GM23338 (cell line): ENCODE data around the gene CCDC183. TPM values are rescaled to one million over a fixed set of nuclear protein-coding genes. Genes with fewer than 3 reads are reported as not detected.

ENCODE experiments used
- ATAC-seq: fragments of 200-7000 bp; cut with Tn5 transposase; 3 replicates; pipeline ENCODE4 v1.9.1; 2020
- DNase-seq: peaks from one replicate; pipeline ENCODE4 v3.0.0-alpha.2; 2015; ENCODE audit warnings: low spot score
- H2AFZ ChIP-seq: fragments of 200-600 bp; sonication (generic); 2 replicates; pipeline ENCODE4 v1.8.0; 2016; ENCODE audit warnings: antibody characterized with exemption, mild to moderate bottlenecking, moderate library complexity
- H3F3A ChIP-seq: fragments of 200-600 bp; sonication (generic); replicated peaks from 2 replicates; pipeline ENCODE4 v1.8.0; 2017; ENCODE audit warnings: antibody characterized with exemption, mixed run types, low read depth
- H3K27ac ChIP-seq: fragments of 200-600 bp; sonication (generic); 2 replicates; pipeline ENCODE4 v1.6.1; 2016; ENCODE audit warnings: low read depth
- H3K27me3 ChIP-seq: fragments of 200-600 bp; sonication (generic); 2 replicates; pipeline ENCODE4 v1.8.0; 2016; ENCODE audit warnings: mild to moderate bottlenecking, mixed run types, moderate library complexity; ENCODE audit not compliant: insufficient read depth
- H3K36me3 ChIP-seq: fragments of 200-600 bp; sonication (generic); 2 replicates; pipeline ENCODE4 v1.8.0; 2016; ENCODE audit warnings: mild to moderate bottlenecking; ENCODE audit not compliant: insufficient read depth
- H3K4me1 ChIP-seq: fragments of 200-600 bp; sonication (generic); 2 replicates; pipeline ENCODE4 v1.8.0; 2016; ENCODE audit warnings: mild to moderate bottlenecking, moderate library complexity; ENCODE audit not compliant: insufficient read depth
- H3K4me2 ChIP-seq: fragments of 200-600 bp; sonication (generic); 2 replicates; pipeline ENCODE4 v1.7.1; 2017; ENCODE audit warnings: mixed run types
- H3K4me3 ChIP-seq: fragments of 200-600 bp; sonication (generic); 2 replicates; pipeline ENCODE4 v1.6.1; 2016; ENCODE audit warnings: mixed run types
- H3K79me2 ChIP-seq: fragments of 200-600 bp; sonication (generic); replicated peaks from 2 replicates; pipeline ENCODE4 v1.8.0; 2017; ENCODE audit warnings: mild to moderate bottlenecking; ENCODE audit not compliant: insufficient read depth
- H3K9me2 ChIP-seq: fragments of 200-600 bp; sonication (generic); 2 replicates; pipeline ENCODE4 v1.8.0; 2017; ENCODE audit not compliant: insufficient read depth
- H4K20me1 ChIP-seq: fragments of 200-600 bp; sonication (generic); replicated peaks from 2 replicates; pipeline ENCODE4 v1.8.0; 2017; ENCODE audit warnings: mild to moderate bottlenecking; ENCODE audit not compliant: insufficient read depth
- H3K27ac Mint-ChIP-seq: 2 replicates; pipeline ENCODE4 v1.8.0; 2020; ENCODE audit warnings: inconsistent platforms, mild to moderate bottlenecking, moderate library complexity, mixed read lengths
- H3K27me3 Mint-ChIP-seq: 3 replicates; pipeline ENCODE4 v1.8.0; 2022; ENCODE audit warnings: low read depth, mild to moderate bottlenecking, moderate library complexity, mixed read lengths, inconsistent platforms; ENCODE audit not compliant: insufficient read depth, poor library complexity
- H3K36me3 Mint-ChIP-seq: 3 replicates; pipeline ENCODE4 v1.8.0; 2021; ENCODE audit warnings: low read depth, mild to moderate bottlenecking, inconsistent platforms, moderate library complexity, mixed read lengths
- H3K4me1 Mint-ChIP-seq: 3 replicates; pipeline ENCODE4 v1.8.0; 2020; ENCODE audit warnings: mild to moderate bottlenecking, inconsistent platforms, mixed read lengths
- H3K4me3 Mint-ChIP-seq: 3 replicates; pipeline ENCODE4 v1.8.0; 2021; ENCODE audit warnings: moderate library complexity, mild to moderate bottlenecking, inconsistent platforms, mixed read lengths
- H3K9me3 Mint-ChIP-seq: 3 replicates; pipeline ENCODE4 v1.8.0; 2020; ENCODE audit warnings: moderate library complexity, mild to moderate bottlenecking, inconsistent platforms, mixed read lengths
- CREB1 ChIP-seq: fragments of 250-450 bp; sonication (Bioruptor Pico); IDR thresholded peaks from 2 replicates; pipeline ENCODE4 v1.5.0; 2020; ENCODE audit warnings: low read depth, mild to moderate bottlenecking, moderate library complexity
- EZH2phosphoT487 ChIP-seq: fragments of 200-600 bp; sonication (generic); IDR thresholded peaks from one replicate; pipeline ENCODE4 v1.8.1; 2018; ENCODE audit warnings: antibody characterized with exemption; ENCODE audit not compliant: unreplicated experiment
- JUNB ChIP-seq: IDR thresholded peaks from one replicate; pipeline ENCODE4 v1.6.1; 2016; ENCODE audit warnings: antibody characterized with exemption; ENCODE audit not compliant: unreplicated experiment
- NANOG ChIP-seq: IDR thresholded peaks from 2 replicates; pipeline ENCODE4 v1.6.1; 2016; ENCODE audit warnings: antibody characterized with exemption, borderline replicate concordance
- STAT1 ChIP-seq: IDR thresholded peaks from one replicate; pipeline ENCODE4 v1.6.1; 2016; ENCODE audit warnings: antibody characterized with exemption; ENCODE audit not compliant: unreplicated experiment
- polyA plus RNA-seq: library from polyadenylated mRNA; unstranded; fragments of >200 nt; fragmentation: Nextera tagmentation; extraction: Ambion mirVana; gene quantifications from 2 replicates; pipeline ENCODE4 v1.2.1, GENCODE V29; 2016
- total RNA-seq: library from RNA; depleted of rRNA; stranded (reverse); fragments of >200 nt; shearing (Covaris generic); gene quantifications from 2 replicates; pipeline ENCODE4 v1.2.3, GENCODE V29; 2014
- TF ChIP-seq, protein P1 (sequence below): IDR thresholded peaks from 2 replicates; pipeline ENCODE4 v1.6.1; 2016; ENCODE audit warnings: antibody characterized with exemption
- TF ChIP-seq, protein P2 (sequence below): IDR thresholded peaks from one replicate; pipeline ENCODE4 v1.6.1; 2018; ENCODE audit warnings: antibody characterized with exemption; ENCODE audit not compliant: unreplicated experiment
- TF ChIP-seq, protein P3 (sequence below), 2 experiments: fragments of 200-600 bp in 1 of 2; sonication (generic) in 1 of 2; conservative IDR thresholded peaks; 2 replicates each; pipeline versions ENCODE4 v1.5.1 to v1.6.1; 2016 to 2017; ENCODE audit warnings: antibody characterized with exemption in 2 of 2, low read depth in 2 of 2, mild to moderate bottlenecking in 2 of 2, moderate library complexity in 1 of 2

The CCDC183 gene
- total and polyA plus RNA-seq, 2 experiments from 2014 or later = 1.1 to 1.2 TPM

DNA sequence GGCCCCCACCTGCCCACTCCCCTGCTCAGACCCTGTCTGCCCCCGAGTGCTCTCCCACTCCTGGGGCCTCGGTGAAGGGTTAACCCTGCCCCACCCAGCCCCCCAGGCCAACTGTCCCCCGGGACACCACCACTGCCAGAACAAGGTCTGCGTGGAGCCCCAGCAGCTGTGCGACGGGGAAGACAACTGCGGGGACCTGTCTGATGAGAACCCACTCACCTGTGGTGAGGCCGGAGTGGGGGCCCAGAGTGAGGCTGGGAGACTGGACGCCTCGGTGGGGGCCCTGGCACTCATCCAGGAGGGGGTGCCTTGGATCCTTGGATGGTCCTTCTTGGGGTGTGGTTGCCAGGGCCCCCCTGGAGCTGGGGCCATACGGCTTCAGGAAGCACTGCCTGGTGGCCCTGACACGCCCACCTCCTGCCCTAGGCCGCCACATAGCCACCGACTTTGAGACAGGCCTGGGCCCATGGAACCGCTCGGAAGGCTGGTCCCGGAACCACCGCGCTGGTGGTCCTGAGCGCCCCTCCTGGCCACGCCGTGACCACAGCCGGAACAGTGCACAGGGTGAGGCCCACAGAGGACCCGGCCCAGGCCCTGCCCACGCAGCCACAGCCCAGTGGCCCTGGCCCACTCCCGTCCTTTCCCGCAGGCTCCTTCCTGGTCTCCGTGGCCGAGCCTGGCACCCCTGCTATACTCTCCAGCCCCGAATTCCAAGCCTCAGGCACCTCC is 58.1 kb downstream of the CCDC183 start (continued):
- TF ChIP-seq, protein P1, sequence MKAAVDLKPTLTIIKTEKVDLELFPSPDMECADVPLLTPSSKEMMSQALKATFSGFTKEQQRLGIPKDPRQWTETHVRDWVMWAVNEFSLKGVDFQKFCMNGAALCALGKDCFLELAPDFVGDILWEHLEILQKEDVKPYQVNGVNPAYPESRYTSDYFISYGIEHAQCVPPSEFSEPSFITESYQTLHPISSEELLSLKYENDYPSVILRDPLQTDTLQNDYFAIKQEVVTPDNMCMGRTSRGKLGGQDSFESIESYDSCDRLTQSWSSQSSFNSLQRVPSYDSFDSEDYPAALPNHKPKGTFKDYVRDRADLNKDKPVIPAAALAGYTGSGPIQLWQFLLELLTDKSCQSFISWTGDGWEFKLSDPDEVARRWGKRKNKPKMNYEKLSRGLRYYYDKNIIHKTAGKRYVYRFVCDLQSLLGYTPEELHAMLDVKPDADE = no peak
- no peak for TF ChIP-seq EZH2phosphoT487
- TF ChIP-seq STAT1 = no peak
- TF ChIP-seq NANOG = no peak
- TF ChIP-seq, protein P2, sequence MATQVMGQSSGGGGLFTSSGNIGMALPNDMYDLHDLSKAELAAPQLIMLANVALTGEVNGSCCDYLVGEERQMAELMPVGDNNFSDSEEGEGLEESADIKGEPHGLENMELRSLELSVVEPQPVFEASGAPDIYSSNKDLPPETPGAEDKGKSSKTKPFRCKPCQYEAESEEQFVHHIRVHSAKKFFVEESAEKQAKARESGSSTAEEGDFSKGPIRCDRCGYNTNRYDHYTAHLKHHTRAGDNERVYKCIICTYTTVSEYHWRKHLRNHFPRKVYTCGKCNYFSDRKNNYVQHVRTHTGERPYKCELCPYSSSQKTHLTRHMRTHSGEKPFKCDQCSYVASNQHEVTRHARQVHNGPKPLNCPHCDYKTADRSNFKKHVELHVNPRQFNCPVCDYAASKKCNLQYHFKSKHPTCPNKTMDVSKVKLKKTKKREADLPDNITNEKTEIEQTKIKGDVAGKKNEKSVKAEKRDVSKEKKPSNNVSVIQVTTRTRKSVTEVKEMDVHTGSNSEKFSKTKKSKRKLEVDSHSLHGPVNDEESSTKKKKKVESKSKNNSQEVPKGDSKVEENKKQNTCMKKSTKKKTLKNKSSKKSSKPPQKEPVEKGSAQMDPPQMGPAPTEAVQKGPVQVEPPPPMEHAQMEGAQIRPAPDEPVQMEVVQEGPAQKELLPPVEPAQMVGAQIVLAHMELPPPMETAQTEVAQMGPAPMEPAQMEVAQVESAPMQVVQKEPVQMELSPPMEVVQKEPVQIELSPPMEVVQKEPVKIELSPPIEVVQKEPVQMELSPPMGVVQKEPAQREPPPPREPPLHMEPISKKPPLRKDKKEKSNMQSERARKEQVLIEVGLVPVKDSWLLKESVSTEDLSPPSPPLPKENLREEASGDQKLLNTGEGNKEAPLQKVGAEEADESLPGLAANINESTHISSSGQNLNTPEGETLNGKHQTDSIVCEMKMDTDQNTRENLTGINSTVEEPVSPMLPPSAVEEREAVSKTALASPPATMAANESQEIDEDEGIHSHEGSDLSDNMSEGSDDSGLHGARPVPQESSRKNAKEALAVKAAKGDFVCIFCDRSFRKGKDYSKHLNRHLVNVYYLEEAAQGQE = no peak

DNA sequence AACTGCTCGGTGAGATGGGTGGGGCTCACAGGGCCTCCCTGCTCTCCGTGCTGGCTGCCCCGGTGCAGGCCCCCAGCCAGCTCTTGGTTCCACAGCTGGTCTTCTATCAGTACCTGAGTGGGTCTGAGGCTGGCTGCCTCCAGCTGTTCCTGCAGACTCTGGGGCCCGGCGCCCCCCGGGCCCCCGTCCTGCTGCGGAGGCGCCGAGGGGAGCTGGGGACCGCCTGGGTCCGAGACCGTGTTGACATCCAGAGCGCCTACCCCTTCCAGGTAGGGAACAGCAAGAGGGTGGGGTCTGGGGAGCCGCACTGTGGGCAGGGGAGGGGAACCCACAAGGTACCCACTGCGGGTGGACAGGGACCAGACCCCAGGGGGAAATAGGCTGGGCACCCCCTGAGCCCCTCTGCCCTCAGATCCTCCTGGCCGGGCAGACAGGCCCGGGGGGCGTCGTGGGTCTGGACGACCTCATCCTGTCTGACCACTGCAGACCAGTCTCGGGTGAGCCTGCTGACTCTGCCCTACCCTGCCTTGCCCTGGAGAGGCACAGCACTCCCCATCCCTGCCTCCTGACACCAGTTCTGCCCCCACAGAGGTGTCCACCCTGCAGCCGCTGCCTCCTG is 58.8 kb downstream of the CCDC183 start:
- ATAC-seq = no peak
- Histone ChIP-seq H3K4me3 (no peak overlapping the region), H3K4me2 (no peak overlapping the region), H3K36me3 (no peaks in the 10 kb centered on the region; the same call in 1 of the 2 replicates), H3K27me3 (no peaks in the 10 kb centered on the region), H3K4me1 (no peaks in the 10 kb centered on the region; the same call in 1 of the 2 replicates), H3K79me2 (no peaks in the 10 kb centered on the region), H4K20me1 (no peaks in the 10 kb centered on the region), H3K27ac (no peak overlapping the region), H3F3A (no peaks in the 10 kb centered on the region), H2AFZ (no peak overlapping the region), H3K9me2 (no peaks in the 10 kb centered on the region)
- no peaks in the 10 kb centered on the region for H3K9me3 Mint-ChIP-seq
- peaks cover 3% of the 10 kb centered on the region for H3K27me3 Mint-ChIP-seq
- no peak for DNase-seq
- H3K4me3 Mint-ChIP-seq = no peak overlapping the region
- H3K36me3 Mint-ChIP-seq = peaks cover 2% of the 10 kb centered on the region; the same call in 2 of the 3 replicates
- no peaks in the 10 kb centered on the region for H3K4me1 Mint-ChIP-seq
- H3K27ac Mint-ChIP-seq = no peak overlapping the region
- TF ChIP-seq CREB1 (no peak), JUNB (no peak), NANOG (no peak), STAT1 (no peak)
- TF ChIP-seq, protein P3, sequence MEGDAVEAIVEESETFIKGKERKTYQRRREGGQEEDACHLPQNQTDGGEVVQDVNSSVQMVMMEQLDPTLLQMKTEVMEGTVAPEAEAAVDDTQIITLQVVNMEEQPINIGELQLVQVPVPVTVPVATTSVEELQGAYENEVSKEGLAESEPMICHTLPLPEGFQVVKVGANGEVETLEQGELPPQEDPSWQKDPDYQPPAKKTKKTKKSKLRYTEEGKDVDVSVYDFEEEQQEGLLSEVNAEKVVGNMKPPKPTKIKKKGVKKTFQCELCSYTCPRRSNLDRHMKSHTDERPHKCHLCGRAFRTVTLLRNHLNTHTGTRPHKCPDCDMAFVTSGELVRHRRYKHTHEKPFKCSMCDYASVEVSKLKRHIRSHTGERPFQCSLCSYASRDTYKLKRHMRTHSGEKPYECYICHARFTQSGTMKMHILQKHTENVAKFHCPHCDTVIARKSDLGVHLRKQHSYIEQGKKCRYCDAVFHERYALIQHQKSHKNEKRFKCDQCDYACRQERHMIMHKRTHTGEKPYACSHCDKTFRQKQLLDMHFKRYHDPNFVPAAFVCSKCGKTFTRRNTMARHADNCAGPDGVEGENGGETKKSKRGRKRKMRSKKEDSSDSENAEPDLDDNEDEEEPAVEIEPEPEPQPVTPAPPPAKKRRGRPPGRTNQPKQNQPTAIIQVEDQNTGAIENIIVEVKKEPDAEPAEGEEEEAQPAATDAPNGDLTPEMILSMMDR (conservative IDR thresholded peaks at IDR 0.05; ENCODE audit: low read depth in 2 of 2) = no peak
- TF ChIP-seq, protein P2 = no peak
